SK-N-MC (cell line): Measurements from ENCODE around the gene TFAP2B.

Experiments
- EZH2 ChIP-seq: fragments of 200-600 bp; sonication (generic); IDR thresholded peaks from one replicate; pipeline ENCODE4 v1.6.1; 2017; ENCODE audit warnings: antibody characterized with exemption
- POLR2AphosphoS5 ChIP-seq: IDR thresholded peaks from 2 replicates; pipeline ENCODE4 v1.6.1; 2012; ENCODE audit warnings: mild to moderate bottlenecking, low read depth, low read length, borderline replicate concordance

DNA sequence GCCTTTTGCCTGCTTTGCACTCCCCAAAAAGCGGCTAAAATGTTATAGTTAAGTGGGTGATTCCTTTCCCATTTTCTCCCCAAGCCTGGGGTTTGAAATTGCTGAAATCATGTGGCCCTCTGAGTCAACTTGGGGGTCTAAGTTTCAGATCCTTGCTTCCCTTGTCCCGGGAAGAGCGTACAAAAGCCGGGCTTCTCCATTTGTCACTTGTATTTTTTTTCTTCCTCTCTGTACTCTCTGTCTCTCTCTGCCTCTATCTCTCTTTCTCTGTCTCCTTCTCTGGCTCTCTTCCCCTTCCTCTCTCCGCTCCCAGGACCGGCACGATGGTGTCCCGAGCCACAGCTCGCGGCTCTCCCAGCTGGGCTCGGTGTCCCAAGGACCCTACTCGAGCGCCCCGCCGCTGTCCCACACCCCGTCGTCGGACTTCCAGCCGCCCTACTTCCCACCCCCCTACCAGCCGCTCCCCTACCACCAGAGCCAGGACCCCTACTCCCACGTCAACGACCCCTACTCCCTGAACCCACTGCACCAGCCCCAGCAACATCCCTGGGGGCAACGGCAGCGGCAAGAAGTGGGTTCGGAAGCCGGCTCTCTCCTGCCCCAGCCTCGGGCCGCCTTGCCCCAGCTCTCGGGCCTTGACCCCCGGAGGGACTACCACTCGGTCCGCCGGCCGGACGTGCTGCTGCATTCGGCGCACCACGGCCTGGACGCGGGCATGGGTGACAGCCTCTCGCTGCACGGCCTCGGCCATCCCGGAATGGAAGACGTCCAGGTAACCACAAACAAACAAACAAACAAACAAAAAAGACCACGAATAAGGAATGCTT is 4.6 kb downstream of the TFAP2B start:
- TF ChIP-seq EZH2, result no peak
- no peak; the same call in 1 of the 2 replicates for TF ChIP-seq POLR2AphosphoS5
